ENCODE measurements around the gene CCZ1B.
"Not testable (repeated sequence)": the region's sequence is repeated elsewhere in the genome, so short reads cannot be mapped to it uniquely, and the experiment has no call there.

GRCh38 chr7:6789353-6789752 lies 36.7 kb downstream of the CCZ1B start:
- not testable (repeated sequence) for TF ChIP-seq EP300 (IDR thresholded peaks at IDR 0.05; ENCODE audit: borderline replicate concordance in 1 of 2, low read depth in 1 of 2, low read length in 1 of 2); MAX (IDR thresholded peaks at IDR 0.05; ENCODE audit: low read depth); CTCF (IDR thresholded peaks at IDR 0.05)

All from SK-N-SH (cell line).